Posterior cingulate gyrus (tissue), 11 donors: ENCODE data around the gene ZNF865.
"Not testable (repeated sequence)": the region's sequence is repeated elsewhere in the genome, so short reads cannot be mapped to it uniquely, and the experiment has no call there.

Source experiments
- DNase-seq, 10 donors: peaks; one replicate each; pipeline versions ENCODE4 v3.0.0 to v3.0.0-alpha.2; 2020 to 2021; ENCODE audit warnings: mixed read lengths in 3 of 10
- intact Hi-C: fragments of 100-400 bp; cut with DNase I; formaldehyde crosslinking; loops from one replicate; pipeline ENCODE4 v1.15.1; 2023

ZNF865 gene

GRCh38 chr19:55605637-55606470 lies at the start of gene ZNF865:
ZNF865 (plus strand) TSS chr19:55605647; CDS start chr19:55613619, 7,972 bp downstream.
- DNase-seq, result peak; percentile 52 to 95 (median 72)
- intact Hi-C loops, result loop anchor here (2.0 kb wide), 1 partner anchor 89 kb away; no protein-coding TSS in a partner anchor

DNA sequence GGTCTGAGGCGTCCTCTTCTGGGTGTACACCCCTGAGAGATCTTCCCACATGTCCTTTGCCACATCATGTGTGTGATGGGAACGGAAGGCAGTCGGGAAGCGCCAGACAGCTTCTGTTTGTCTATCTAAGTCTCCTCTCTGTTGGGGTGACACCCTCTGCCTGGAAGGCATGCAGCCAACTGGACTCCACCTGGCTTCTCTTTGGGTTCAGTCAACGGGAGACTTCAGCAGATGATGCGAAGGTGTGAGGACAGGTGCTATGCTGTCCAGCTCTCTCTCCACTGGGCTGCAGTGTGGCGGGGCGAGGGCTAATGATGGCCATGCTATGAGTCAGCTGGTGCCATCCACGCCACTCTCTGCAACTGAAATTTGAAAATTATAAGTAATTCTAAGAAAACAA lies 45.8 kb upstream of the ZNF865 start:
- intact Hi-C loops, result no loop called here
- no peak for DNase-seq

- no peak for DNase-seq
- intact Hi-C loops, result no loop called here
Measured at GRCh38 chr19:55563261-55563690, 42.2 kb upstream of the ZNF865 start.

DNA sequence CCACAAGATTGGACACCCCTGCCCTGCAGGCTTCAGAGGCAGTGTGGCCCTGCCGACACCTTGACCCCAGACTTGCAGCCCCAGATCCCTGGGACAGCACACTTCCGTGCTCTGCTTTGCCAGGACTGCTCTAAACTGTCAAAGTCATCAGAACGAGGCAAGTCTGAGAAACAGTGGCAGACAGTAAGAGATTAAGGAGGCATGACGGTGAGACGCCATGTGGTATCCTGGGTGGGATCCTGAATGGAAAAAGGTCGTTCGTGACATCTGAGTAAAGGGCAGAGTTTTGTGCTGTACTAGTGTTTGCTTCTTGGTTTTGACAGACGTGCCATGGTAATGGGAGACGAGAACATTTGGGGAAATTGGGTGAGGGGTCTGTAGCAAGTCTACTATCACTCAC lies 38.6 kb upstream of the ZNF865 start:
- intact Hi-C loops, result no loop called here

GRCh38 chr19:55567708-55568328 lies 37.6 kb upstream of the ZNF865 start:
- intact Hi-C loops, result no loop called here
- DNase-seq, result no peak

More for the DNA sequence above, 38.6 kb upstream of the ZNF865 start:
- DNase-seq, result no peak

DNA sequence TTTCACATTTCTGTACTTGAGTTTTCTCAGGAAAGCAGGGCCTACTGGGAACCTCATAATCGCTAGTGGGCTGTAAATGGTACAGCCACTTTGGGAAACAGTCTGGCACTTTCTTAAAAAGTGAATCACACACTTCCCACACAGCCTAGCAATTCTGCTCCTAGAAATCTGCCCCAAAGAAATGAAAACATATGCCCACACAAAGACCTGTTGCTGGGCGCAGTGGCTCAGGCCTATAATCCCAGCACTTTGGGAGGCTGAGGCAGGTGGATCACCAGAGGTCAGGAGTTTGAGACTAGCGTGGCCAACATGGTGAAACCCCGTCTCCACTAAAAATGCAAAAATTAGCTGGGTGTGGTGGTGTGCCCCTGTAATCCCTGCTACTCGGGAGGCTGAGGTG lies 36.0 kb upstream of the ZNF865 start:
- intact Hi-C loops, result not testable (repeated sequence)
- DNase-seq, result peak in 1 of 10 donors; percentile 35

DNA sequence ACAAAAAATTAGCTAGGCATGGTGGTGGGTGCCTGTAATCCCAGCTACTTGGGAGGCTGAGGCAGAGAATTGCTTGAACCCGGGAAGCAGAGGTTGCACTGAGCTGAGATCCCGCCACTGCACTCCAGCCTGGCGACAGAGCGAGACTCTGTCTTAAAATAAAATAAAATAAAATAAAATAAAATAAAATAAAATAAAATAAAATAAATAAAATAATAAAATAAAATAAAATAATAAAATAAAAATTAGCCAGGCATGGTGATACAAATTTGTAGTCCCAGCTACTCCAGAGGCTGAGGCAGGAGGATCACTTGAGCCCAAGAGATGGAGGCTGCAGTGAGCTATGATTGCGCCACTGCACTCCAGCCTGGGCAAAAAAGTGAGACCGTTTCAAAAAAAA lies 31.5 kb upstream of the ZNF865 start:
- intact Hi-C loops, result not testable (repeated sequence)
- peak in 1 of 10 donors; percentile 13 for DNase-seq

DNA sequence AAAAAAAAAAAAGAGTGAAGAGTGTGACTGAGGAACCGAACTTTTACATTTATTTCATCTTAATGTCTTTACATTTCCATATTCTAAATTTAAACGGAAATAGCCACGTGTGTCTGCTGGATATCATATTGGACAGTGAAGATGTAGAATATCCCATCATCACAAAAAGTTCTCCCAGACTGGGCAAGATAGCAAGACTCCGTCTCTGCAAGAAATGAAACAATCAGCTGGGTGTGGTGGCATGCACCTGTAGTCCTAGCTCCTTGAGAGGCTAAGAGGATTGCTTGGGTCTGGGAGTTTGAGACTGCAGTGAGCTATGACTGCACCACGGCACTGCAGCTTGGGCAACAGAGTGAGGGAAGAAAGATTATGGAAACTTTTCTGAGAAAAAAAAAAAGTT lies 28.7 kb upstream of the ZNF865 start:
- intact Hi-C loops, result no loop called here
- DNase-seq, result no peak

- intact Hi-C loops, result no loop called here
Measured at GRCh38 chr19:55578031-55578760, 27.3 kb upstream of the ZNF865 start.

GRCh38 chr19:55578761-55579747 lies 26.4 kb upstream of the ZNF865 start:
- intact Hi-C loops, result no loop called here
- peak in 2 of 10 donors; percentile 66 to 83 for DNase-seq

More at GRCh38 chr19:55578031-55578760, 27.3 kb upstream of the ZNF865 start:
- peak in 2 of 10 donors; percentile 40 to 82 for DNase-seq

DNA sequence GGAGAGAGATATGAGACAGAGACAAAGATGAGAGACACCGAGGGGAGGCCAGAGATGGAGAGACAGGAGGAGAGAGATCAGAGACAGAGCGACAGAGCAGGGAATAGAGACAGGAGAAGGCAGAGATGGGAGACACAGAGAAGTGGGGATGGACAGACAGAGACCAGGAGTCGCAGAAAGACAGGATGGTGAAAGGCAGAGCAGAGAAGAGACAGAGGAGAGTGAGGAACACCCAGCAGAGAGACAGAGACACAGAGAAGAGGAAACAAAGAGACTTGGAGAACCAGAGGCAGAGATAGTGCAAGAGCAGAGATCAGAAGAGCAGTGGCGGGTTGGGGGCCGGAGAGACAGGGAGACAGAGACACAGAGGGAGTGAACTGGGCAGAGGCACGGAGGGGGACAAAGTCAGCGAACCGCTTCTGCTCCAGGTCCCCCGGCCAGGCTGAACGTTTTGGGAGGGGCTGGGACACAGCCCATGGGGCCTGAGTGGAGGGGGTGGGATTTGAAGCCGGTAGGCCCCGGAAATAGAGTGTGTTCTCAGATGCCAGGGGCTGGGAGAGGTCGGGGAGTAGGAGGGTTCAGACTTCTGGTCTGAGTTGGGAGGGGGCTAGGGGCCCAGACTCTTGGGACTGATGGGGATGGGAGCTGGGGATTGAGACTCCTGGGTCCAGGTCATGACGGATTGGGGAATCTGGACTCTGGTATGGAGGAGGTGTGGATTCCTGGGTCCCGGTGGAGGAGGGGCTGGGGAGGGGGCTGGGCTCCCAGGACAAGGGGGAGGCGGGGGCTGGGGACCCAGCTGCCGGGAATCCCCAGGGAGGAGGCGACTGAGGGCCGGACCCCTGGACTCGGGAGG lies 25.5 kb upstream of the ZNF865 start:
- DNase-seq, result peak in 2 of 10 donors; percentile 63 to 72
- intact Hi-C loops, result no loop called here

DNA sequence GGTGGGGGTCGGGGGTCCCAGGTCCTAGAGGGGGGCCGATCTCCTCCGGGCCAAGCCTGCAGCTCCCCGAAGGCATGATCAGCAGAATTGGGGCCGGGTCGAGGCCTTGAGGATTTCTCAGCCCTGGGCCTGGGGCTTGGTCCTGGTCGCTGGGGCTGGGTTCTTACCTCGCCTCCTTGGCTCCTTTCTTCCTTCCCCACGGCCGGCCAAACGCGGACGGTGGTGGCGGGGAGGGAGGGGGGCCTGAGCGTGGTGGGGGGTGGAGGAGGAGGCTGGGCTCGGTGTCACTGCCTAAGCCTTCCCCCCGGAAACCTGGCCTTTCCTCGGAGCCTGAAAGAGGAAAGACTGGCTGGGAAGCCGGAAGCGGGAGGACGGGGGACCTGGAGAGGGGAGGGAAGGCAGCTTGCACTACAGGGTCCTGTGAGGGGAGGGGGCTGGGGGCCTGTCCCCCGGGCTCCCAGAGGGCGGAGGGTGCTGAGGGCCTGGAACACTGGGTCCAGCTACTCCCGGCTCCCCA lies 24.8 kb upstream of the ZNF865 start, which contains the start of gene ZNF579:
Gene ZNF579, minus strand, starts transcription at position 221 of the 517 bp plus-strand sequence. CDS start 1,209 bp downstream, outside the sequence.
- intact Hi-C loops, result no loop called here
- peak; percentile 85 to 98 (median 91) for DNase-seq

DNA sequence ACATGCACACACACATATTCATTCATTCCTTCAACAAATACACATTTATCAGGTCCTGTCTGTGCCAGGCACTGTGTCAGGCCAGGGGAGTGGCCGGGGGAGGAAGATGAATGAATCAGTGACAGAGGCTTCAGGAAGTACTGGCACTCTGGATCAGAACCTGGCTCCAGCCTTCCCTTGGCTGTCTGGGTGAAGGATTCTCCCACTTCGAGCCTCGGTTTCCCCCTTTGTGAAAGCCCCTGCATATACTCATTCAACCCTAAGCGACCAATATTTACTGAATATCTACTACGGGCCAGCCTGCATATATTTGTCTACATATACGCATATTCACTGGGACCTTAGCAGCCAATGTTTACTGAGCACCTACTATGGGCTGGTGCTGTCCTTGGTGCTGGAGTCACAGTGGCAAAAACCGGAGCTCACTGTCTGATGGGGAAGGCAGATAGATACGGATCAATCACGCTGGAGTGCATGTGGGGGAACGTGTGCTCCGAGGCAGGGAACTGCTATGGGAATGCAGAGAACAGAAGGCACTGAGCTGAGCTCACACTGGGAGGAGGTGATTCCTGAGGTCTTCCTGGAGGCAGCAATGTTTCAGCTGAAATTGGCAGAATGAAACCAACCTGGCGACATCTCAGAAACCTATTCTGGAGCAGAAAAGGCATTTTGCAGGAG lies 24.2 kb upstream of the ZNF865 start:
- DNase-seq, result peak in 3 of 10 donors; percentile 19 to 68 (median 57)

DNA sequence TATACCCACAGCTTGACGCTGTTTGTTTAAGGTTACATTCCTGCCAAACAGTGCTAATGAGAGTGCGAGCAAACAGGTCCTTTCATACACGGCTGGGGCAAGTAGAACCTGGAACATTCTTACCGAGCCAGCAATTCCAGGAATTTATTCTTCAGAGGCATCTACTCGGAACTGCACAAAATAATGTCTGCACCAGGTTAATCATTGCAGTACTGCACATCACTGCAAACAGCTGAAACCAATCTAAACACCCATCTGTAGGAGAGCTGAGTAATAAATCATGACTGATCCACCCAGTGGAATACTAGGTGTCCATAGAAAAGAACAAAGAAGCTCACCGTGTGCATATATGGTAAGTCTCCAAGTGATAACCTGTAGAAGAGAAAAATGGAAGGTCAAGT lies 23.6 kb upstream of the ZNF865 start:
- intact Hi-C loops, result no loop called here
- no peak for DNase-seq

More for the DNA sequence above, 24.2 kb upstream of the ZNF865 start:
- intact Hi-C loops, result no loop called here

DNA sequence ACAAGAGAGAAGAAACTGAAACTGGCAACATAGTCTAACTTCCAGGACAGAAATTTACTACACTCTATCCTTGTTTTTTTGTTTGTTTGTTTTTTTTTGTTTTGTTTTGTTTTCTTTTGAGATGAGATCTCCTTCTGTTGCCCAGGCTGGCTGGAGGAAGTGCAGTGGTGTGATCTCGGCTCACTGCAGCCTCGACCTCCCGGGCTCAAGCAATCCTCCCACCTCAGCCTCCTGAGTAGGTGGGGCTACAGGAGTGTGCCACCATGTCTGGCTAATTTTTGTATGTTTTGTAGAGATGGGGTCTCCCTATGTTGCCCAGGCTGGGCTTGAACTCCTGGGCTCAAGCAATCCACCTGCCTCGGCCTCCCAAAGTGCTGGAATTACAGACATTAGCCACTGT lies 23.2 kb upstream of the ZNF865 start:
- peak in 2 of 10 donors; percentile 19 to 37 for DNase-seq
- intact Hi-C loops, result not testable (repeated sequence)

GRCh38 chr19:55583897-55584296 lies 21.6 kb upstream of the ZNF865 start:
- DNase-seq, result peak in 1 of 10 donors; percentile 23

DNA sequence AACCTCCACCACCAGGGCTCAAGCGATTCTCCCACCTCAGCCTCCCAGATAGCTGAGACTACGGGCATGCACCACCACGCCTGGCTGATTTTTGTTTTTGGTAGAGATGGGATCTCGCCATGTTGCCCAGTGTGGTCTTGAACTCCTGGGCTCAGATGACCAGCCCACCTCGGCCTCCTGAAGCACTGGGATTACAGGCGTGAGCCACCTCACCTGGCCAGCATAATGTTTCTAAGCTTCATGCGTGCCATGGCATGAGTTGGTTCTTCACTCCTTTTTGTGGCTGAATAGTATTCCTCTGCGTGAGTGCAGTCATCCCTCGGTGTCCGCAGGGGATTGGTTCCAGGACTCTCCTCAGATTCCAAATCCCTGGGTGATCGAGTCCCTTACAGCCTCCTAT lies 20.6 kb upstream of the ZNF865 start:
- DNase-seq, result peak in 1 of 10 donors; percentile 63
- intact Hi-C loops, result no loop called here

More at GRCh38 chr19:55583897-55584296, 21.6 kb upstream of the ZNF865 start:
- intact Hi-C loops, result not testable (repeated sequence)
